Right ventricle myocardium superior (tissue), 1 donor: ENCODE data around the gene CNTN5. TPM values are rescaled to one million over a fixed set of nuclear protein-coding genes. Genes with fewer than 3 reads are reported as not detected.

ENCODE experiments used
- ATAC-seq: fragments of 200-7000 bp; cut with Tn5 transposase; one replicate; pipeline ENCODE4 v1.9.1; 2020; ENCODE audit warnings: mild to moderate bottlenecking; ENCODE audit not compliant: poor library complexity
- DNase-seq: peaks from one replicate; pipeline ENCODE4 v3.0.0-alpha.2; 2020
- intact Hi-C: fragments of 100-400 bp; cut with DNase I; formaldehyde crosslinking; loops from one replicate; pipeline ENCODE4 v1.11.2; 2022
- total RNA-seq: library from RNA; stranded (reverse); fragmentation: NEBNext Ultra II Directional; extraction: Animal tissue kit (Norgen Biotek cat#: 25700); gene quantifications from one replicate; pipeline ENCODE4 v1.2.1, GENCODE V29; 2021
- donor health status: DM: no; HTN: yes; CAD: no; lungs with severe emphysema.

CNTN5 gene
- total RNA-seq, 1 donor from 2014 or later, result not detected

- intact Hi-C loops, result no loop called here
- ATAC-seq (no peak), DNase-seq (no peak)
Observed at GRCh38 chr11:99920956-99921355, 900.2 kb downstream of the CNTN5 start.

- intact Hi-C loops, result no loop called here
- ATAC-seq (no peak), DNase-seq (no peak)
Observed at GRCh38 chr11:99925968-99926367, 905.2 kb downstream of the CNTN5 start.

GRCh38 chr11:99932684-99933083 lies 911.9 kb downstream of the CNTN5 start:
- intact Hi-C loops, result no loop called here
- ATAC-seq (no peak), DNase-seq (no peak)

- DNase-seq (no peak), ATAC-seq (no peak)
- intact Hi-C loops, result no loop called here
Observed at GRCh38 chr11:99934008-99934407, 913.3 kb downstream of the CNTN5 start.

- intact Hi-C loops, result no loop called here
- DNase-seq (no peak), ATAC-seq (no peak)
Observed at GRCh38 chr11:99937330-99937729, 916.6 kb downstream of the CNTN5 start.

GRCh38 chr11:99952816-99953215 lies 932.1 kb downstream of the CNTN5 start:
- DNase-seq (no peak), ATAC-seq (no peak)
- intact Hi-C loops, result no loop called here

GRCh38 chr11:99960536-99960935 lies 939.8 kb downstream of the CNTN5 start:
- intact Hi-C loops, result no loop called here

GRCh38 chr11:99968336-99968735 lies 947.6 kb downstream of the CNTN5 start:
- intact Hi-C loops, result no loop called here
- DNase-seq (no peak), ATAC-seq (no peak)

More at GRCh38 chr11:99960536-99960935, 939.8 kb downstream of the CNTN5 start:
- DNase-seq (no peak), ATAC-seq (no peak)

GRCh38 chr11:99973993-99974392 lies 953.2 kb downstream of the CNTN5 start:
- intact Hi-C loops, result no loop called here
- ATAC-seq, result no peak
- no peak for DNase-seq

GRCh38 chr11:99979042-99979441 lies 958.3 kb downstream of the CNTN5 start:
- ATAC-seq, result no peak
- intact Hi-C loops, result no loop called here
- DNase-seq, result no peak

GRCh38 chr11:99987821-99988470 lies 967.2 kb downstream of the CNTN5 start:
- intact Hi-C loops, result no loop called here
- peak; percentile 85 for ATAC-seq
- DNase-seq, result no peak

- ATAC-seq (peak; percentile 52), DNase-seq (no peak)
- intact Hi-C loops, result no loop called here
Observed at GRCh38 chr11:99988471-99988837, 967.7 kb downstream of the CNTN5 start.

- intact Hi-C loops, result no loop called here
- DNase-seq (no peak), ATAC-seq (no peak)
Observed at GRCh38 chr11:100003985-100004384, 983.2 kb downstream of the CNTN5 start.

GRCh38 chr11:100004541-100004940 lies 983.8 kb downstream of the CNTN5 start:
- no peak for DNase-seq
- ATAC-seq, result peak; percentile 71
- intact Hi-C loops, result no loop called here

GRCh38 chr11:100008417-100008816 lies 987.7 kb downstream of the CNTN5 start:
- ATAC-seq (no peak), DNase-seq (no peak)
- intact Hi-C loops, result no loop called here

GRCh38 chr11:100009728-100010127 lies 989.0 kb downstream of the CNTN5 start:
- intact Hi-C loops, result no loop called here
- ATAC-seq (no peak), DNase-seq (no peak)

- DNase-seq, result no peak
- intact Hi-C loops, result no loop called here
- ATAC-seq, result no peak
Observed at GRCh38 chr11:100010393-100010792, 989.6 kb downstream of the CNTN5 start.

GRCh38 chr11:100011697-100012096 lies 990.9 kb downstream of the CNTN5 start:
- DNase-seq, result no peak
- intact Hi-C loops, result no loop called here
- no peak for ATAC-seq

- ATAC-seq, result no peak
Observed at GRCh38 chr11:100013011-100013410, 992.3 kb downstream of the CNTN5 start.

GRCh38 chr11:100031973-100032372 lies 1011.2 kb downstream of the CNTN5 start:
- DNase-seq (no peak), ATAC-seq (no peak)
- intact Hi-C loops, result no loop called here

More at GRCh38 chr11:100013011-100013410, 992.3 kb downstream of the CNTN5 start:
- no peak for DNase-seq
- intact Hi-C loops, result no loop called here

GRCh38 chr11:100061006-100061405 lies 1040.3 kb downstream of the CNTN5 start:
- ATAC-seq, result no peak

More at GRCh38 chr11:100061006-100061405, 1040.3 kb downstream of the CNTN5 start:
- no peak for DNase-seq
- intact Hi-C loops, result no loop called here
